Measurements from ENCODE around the gene COLEC11. TPM values are rescaled to one million over a fixed set of nuclear protein-coding genes. Genes with fewer than 3 reads are reported as not detected.
A peak's percentile ranks its signal among the peaks of the same experiment; 100 is the strongest.

The COLEC11 gene
- total RNA-seq, 1 donor from 2014 or later, result 0.26 TPM

GRCh38 chr2:3587021-3587420 is 7.9 kb upstream of the COLEC11 start:
- no peak for FAIRE-seq
- Histone ChIP-seq H3K36me3 (ENCODE audit: control insufficient read depth, insufficient read depth, low read length) (peaks cover under 1% of the 10 kb centered on the region), H3K27me3 (ENCODE audit: control insufficient read depth, insufficient read depth, low read length) (no peaks in the 10 kb centered on the region), H3K4me3 (ENCODE audit: low read depth, low read length) (no peak overlapping the region)
- DNase-seq (ENCODE audit: low read depth), result no peak
- TF ChIP-seq CTCF (IDR thresholded peaks at IDR 0.05; ENCODE audit: insufficient read depth, low read length, severe bottlenecking), result no peak

- DNase-seq (ENCODE audit: low read depth), result peak; percentile 17
- Histone ChIP-seq H3K4me3 (ENCODE audit: low read depth, low read length) (no peak overlapping the region), H3K36me3 (ENCODE audit: control insufficient read depth, insufficient read depth, low read length) (no peaks in the 10 kb centered on the region), H3K27me3 (ENCODE audit: control insufficient read depth, insufficient read depth, low read length) (no peaks in the 10 kb centered on the region)
- TF ChIP-seq CTCF (IDR thresholded peaks at IDR 0.05; ENCODE audit: insufficient read depth, low read length, severe bottlenecking), result no peak
- no peak for FAIRE-seq
These were observed 7.5 kb upstream of the COLEC11 start for GRCh38 chr2:3587432-3587831.

- H3K4me3 ChIP-seq (ENCODE audit: low read depth, low read length), result no peak overlapping the region
- DNase-seq (ENCODE audit: low read depth) (no peak), FAIRE-seq (no peak)
- no peaks in the 10 kb centered on the region for H3K36me3 ChIP-seq (ENCODE audit: control insufficient read depth, insufficient read depth, low read length)
- H3K27me3 ChIP-seq (ENCODE audit: control insufficient read depth, insufficient read depth, low read length), result no peaks in the 10 kb centered on the region
- TF ChIP-seq CTCF (IDR thresholded peaks at IDR 0.05; ENCODE audit: insufficient read depth, low read length, severe bottlenecking), result no peak
These were observed 6.8 kb upstream of the COLEC11 start for GRCh38 chr2:3588084-3588483.

GRCh38 chr2:3589086-3589485 is 5.8 kb upstream of the COLEC11 start:
- DNase-seq (ENCODE audit: low read depth) (no peak), FAIRE-seq (no peak)
- Histone ChIP-seq H3K4me3 (ENCODE audit: low read depth, low read length) (no peak overlapping the region), H3K36me3 (ENCODE audit: control insufficient read depth, insufficient read depth, low read length) (no peaks in the 10 kb centered on the region), H3K27me3 (ENCODE audit: control insufficient read depth, insufficient read depth, low read length) (no peaks in the 10 kb centered on the region)
- no peak for TF ChIP-seq CTCF (IDR thresholded peaks at IDR 0.05; ENCODE audit: insufficient read depth, low read length, severe bottlenecking)

- H3K27me3 ChIP-seq (ENCODE audit: control insufficient read depth, insufficient read depth, low read length), result no peaks in the 10 kb centered on the region
- H3K36me3 ChIP-seq (ENCODE audit: control insufficient read depth, insufficient read depth, low read length), result no peaks in the 10 kb centered on the region
- FAIRE-seq (no peak), DNase-seq (ENCODE audit: low read depth) (no peak)
- H3K4me3 ChIP-seq (ENCODE audit: low read depth, low read length), result no peak overlapping the region
- no peak for TF ChIP-seq CTCF (IDR thresholded peaks at IDR 0.05; ENCODE audit: insufficient read depth, low read length, severe bottlenecking)
These were observed 492 bp downstream of the COLEC11 start for GRCh38 chr2:3595404-3595803.

- no peaks in the 10 kb centered on the region for H3K36me3 ChIP-seq (ENCODE audit: control insufficient read depth, insufficient read depth, low read length)
- H3K27me3 ChIP-seq (ENCODE audit: control insufficient read depth, insufficient read depth, low read length), result no peaks in the 10 kb centered on the region
- TF ChIP-seq CTCF (IDR thresholded peaks at IDR 0.05; ENCODE audit: insufficient read depth, low read length, severe bottlenecking), result no peak
- H3K4me3 ChIP-seq (ENCODE audit: low read depth, low read length), result no peak overlapping the region
- FAIRE-seq (no peak), DNase-seq (ENCODE audit: low read depth) (no peak)
These were observed 1.1 kb downstream of the COLEC11 start for GRCh38 chr2:3595985-3596384.
